Right lobe of liver (tissue), 6 donors: ENCODE measurements around the gene REV3L. TPM values are rescaled to one million over a fixed set of nuclear protein-coding genes. Genes with fewer than 3 reads are reported as not detected.

Experiments
- ATAC-seq, 4 donors: fragments of 200-7000 bp; cut with Tn5 transposase; one replicate each; pipeline ENCODE4 v1.9.1; 2020; ENCODE audit warnings: mild to moderate bottlenecking in 4 of 4, moderate library complexity in 4 of 4
- DNase-seq, 3 donors: peaks; one replicate each; pipeline ENCODE4 v3.0.0-alpha.2; 2020
- H3K27ac ChIP-seq, 3 donors: fragments of 200-600 bp; one replicate each; pipeline ENCODE4 v1.8.0; 2022
- H3K27me3 ChIP-seq, 2 donors: fragments of 200-600 bp; one replicate each; pipeline ENCODE4 v1.8.0; 2022
- H3K36me3 ChIP-seq, 4 donors: fragments of 200-600 bp; sonication (generic) in 1 of 4; one replicate each; pipeline versions ENCODE4 v1.5.1 to v1.8.0; 2017 to 2022; ENCODE audit warnings: control low read depth in 1 of 4
- H3K4me1 ChIP-seq, 4 donors: fragments of 200-600 bp; sonication (generic) in 1 of 4; one replicate each; pipeline versions ENCODE4 v1.5.1 to v1.8.0; 2017 to 2022; ENCODE audit warnings: control low read depth in 1 of 4
- H3K4me3 ChIP-seq, 3 donors: fragments of 200-600 bp; one replicate each; pipeline ENCODE4 v1.8.0; 2022
- H3K9me3 ChIP-seq, 4 donors: fragments of 200-600 bp; sonication (generic) in 1 of 4; one replicate each; pipeline versions ENCODE4 v1.5.1 to v1.8.0; 2017 to 2022; ENCODE audit warnings: control low read depth in 1 of 4
- CTCF ChIP-seq, 4 donors: fragments of 200-600 bp in 3 of 4; fragments of 450-650 bp in 1 of 4; IDR thresholded peaks; one replicate each; pipeline versions ENCODE4 v1.5.1 to v1.8.0; 2016 to 2022; ENCODE audit warnings: antibody characterized with exemption in 4 of 4, mild to moderate bottlenecking in 2 of 4
- POLR2A ChIP-seq: fragments of 450-650 bp; IDR thresholded peaks from one replicate; pipeline ENCODE4 v1.6.1; 2017; ENCODE audit warnings: antibody characterized with exemption, mild to moderate bottlenecking
- WGBS: methylation state at CpG from one replicate; pipeline ENCODE4 v1.1.6; 2018; ENCODE audit warnings: low coverage, low lambda C conversion rate; ENCODE audit not compliant: insufficient coverage; ENCODE audit errors: missing lambda C conversion rate; 5-methylcytosine and 5-hydroxymethylcytosine counted together
- intact Hi-C, 2 donors: fragments of 100-400 bp; cut with DNase I; formaldehyde crosslinking; loops; one replicate each; pipeline versions ENCODE4 v1.11.2 to v1.14.1; 2022
- total RNA-seq, 6 experiments: library from RNA; depleted of rRNA in 2 of 6; stranded (reverse); fragments of >200 nt in 2 of 6; fragmentation: NEBNext Ultra II Directional in 3 of 6; extraction: Animal tissue kit (Norgen Biotek cat#: 25700) in 3 of 6; gene quantifications; one replicate each; pipeline versions ENCODE4 v1.1.0 to v1.2.4, GENCODE V29; 2016 to 2023
- donor health status: DM: no; HTN: yes; CAD: no.
- donor health status: DM: no; HTN: no; CAD: no.
- donor health status: DM: no; HTN: no; CAD: no.
- donor health status: DM: no; HTN: yes; CAD: no.
- donor health status: DM: no; HTN: yes; CAD: no.

REV3L gene
- total RNA-seq, 6 experiments from 2014 or later: 9.3 to 21.4 (median 12.5) TPM

- Histone ChIP-seq H3K4me1 (peaks cover 0 to 8% (median 4%) of the 10 kb centered on the region in 4 donors), H3K27ac (no peak overlapping the region), H3K4me3 (no peak overlapping the region), H3K27me3 (no peaks in the 10 kb centered on the region), H3K9me3 (no peaks in the 10 kb centered on the region), H3K36me3 (no peaks in the 10 kb centered on the region)
- WGBS: 87% methylated on average over 10 of the region's 11 CpGs
- TF ChIP-seq CTCF (IDR thresholded peaks at IDR 0.05): no peak
- TF ChIP-seq POLR2A: no peak
- no peak for DNase-seq
- intact Hi-C loops: no loop called here
- no peak for ATAC-seq
These were observed 52.2 kb downstream of the REV3L start for GRCh38 chr6:111430605-111431376.

GRCh38 chr6:111429571-111429970, 53.4 kb downstream of the REV3L start:
- WGBS: 94% methylated on average over 5 of the region's 19 CpGs
- TF ChIP-seq CTCF (IDR thresholded peaks at IDR 0.05) (no peak), POLR2A (no peak)
- Histone ChIP-seq H3K9me3 (no peaks in the 10 kb centered on the region), H3K4me1 (peaks cover 0 to 8% (median 4%) of the 10 kb centered on the region in 4 donors), H3K36me3 (no peaks in the 10 kb centered on the region), H3K27ac (no peak overlapping the region), H3K4me3 (no peak overlapping the region), H3K27me3 (no peaks in the 10 kb centered on the region)
- ATAC-seq: no peak
- intact Hi-C loops: no loop called here
- no peak for DNase-seq

GRCh38 chr6:111428811-111429210, 54.2 kb downstream of the REV3L start:
- ATAC-seq: no peak
- DNase-seq: no peak
- Histone ChIP-seq H3K27ac (no peak overlapping the region), H3K9me3 (no peaks in the 10 kb centered on the region), H3K36me3 (no peaks in the 10 kb centered on the region), H3K27me3 (no peaks in the 10 kb centered on the region), H3K4me1 (peaks cover 0 to 8% (median 4%) of the 10 kb centered on the region in 4 donors), H3K4me3 (no peak overlapping the region)
- intact Hi-C loops: no loop called here
- TF ChIP-seq CTCF (IDR thresholded peaks at IDR 0.05) (no peak), POLR2A (no peak)
- 50% methylated on average over 1 of the region's 1 CpG for WGBS

- intact Hi-C loops: no loop called here
- 31% methylated on average over 5 of the region's 5 CpGs for WGBS
- TF ChIP-seq POLR2A (no peak), CTCF (IDR thresholded peaks at IDR 0.05) (no peak)
- Histone ChIP-seq H3K4me1 (peaks cover 0 to 8% (median under 1%) of the 10 kb centered on the region in 4 donors), H3K4me3 (no peak overlapping the region), H3K9me3 (no peaks in the 10 kb centered on the region), H3K27me3 (no peaks in the 10 kb centered on the region), H3K27ac (no peak overlapping the region), H3K36me3 (no peaks in the 10 kb centered on the region)
- DNase-seq: no peak
- ATAC-seq: peak; percentile 71 to 88 (median 74)
These were observed 55.5 kb downstream of the REV3L start for GRCh38 chr6:111427341-111428116.
